Brain microvascular endothelial cell (primary cell): ENCODE results near the gene NGEF.

Source experiments
- DNase-seq: peaks from one replicate; pipeline ENCODE4 v3.0.0-alpha.2; 2020
- H3K27ac ChIP-seq: fragments of 250-450 bp; sonication (Bioruptor Pico); 2 replicates; pipeline ENCODE4 v1.5.1; 2020; ENCODE audit warnings: mild to moderate bottlenecking, moderate library complexity
- H3K27me3 ChIP-seq: fragments of 250-450 bp; sonication (Bioruptor Pico); replicated peaks from 2 replicates; pipeline ENCODE4 v1.5.1; 2020; ENCODE audit warnings: mild to moderate bottlenecking
- H3K36me3 ChIP-seq: fragments of 250-450 bp; sonication (Bioruptor Pico); replicated peaks from 2 replicates; pipeline ENCODE4 v1.5.1; 2020; ENCODE audit warnings: mild to moderate bottlenecking
- H3K4me3 ChIP-seq: 2 replicates; pipeline ENCODE4 v1.5.1; 2011; ENCODE audit warnings: low read depth, mild to moderate bottlenecking, control low read depth, low read length, moderate library complexity
- CTCF ChIP-seq: IDR thresholded peaks from 2 replicates; pipeline ENCODE4 v1.5.1; 2011; ENCODE audit warnings: low read depth, mild to moderate bottlenecking, moderate library complexity, low read length, control low read depth, inconsistent platforms; ENCODE audit errors: missing control alignments
- in situ Hi-C: cut with HindIII; loops from 2 replicates; pipeline ENCODE4 v1.10.0; 2017; ENCODE audit warnings: low sequenced_read_pairs, low pct_ligation_motif_present

NGEF gene

GRCh38 chr2:232951181-232951580 lies 61.9 kb downstream of the NGEF start:
- DNase-seq, result no peak
- Histone ChIP-seq H3K27me3 (no peaks in the 10 kb centered on the region), H3K27ac (no peak overlapping the region), H3K36me3 (no peaks in the 10 kb centered on the region), H3K4me3 (no peak overlapping the region)
- in situ Hi-C loops, result no loop called here
- no peak for TF ChIP-seq CTCF

GRCh38 chr2:232950751-232951150 lies 62.3 kb downstream of the NGEF start:
- H3K27me3 ChIP-seq, result no peaks in the 10 kb centered on the region
- H3K36me3 ChIP-seq, result no peaks in the 10 kb centered on the region
- H3K4me3 ChIP-seq, result no peak overlapping the region
- in situ Hi-C loops, result no loop called here
- DNase-seq, result no peak
- TF ChIP-seq CTCF, result no peak
- no peak overlapping the region for H3K27ac ChIP-seq

GRCh38 chr2:232949016-232949415 lies 64.0 kb downstream of the NGEF start:
- in situ Hi-C loops, result no loop called here
- H3K27me3 ChIP-seq, result no peaks in the 10 kb centered on the region
- TF ChIP-seq CTCF, result no peak
- H3K36me3 ChIP-seq, result no peaks in the 10 kb centered on the region
- H3K4me3 ChIP-seq, result no peak overlapping the region
- no peak for DNase-seq
- no peak overlapping the region for H3K27ac ChIP-seq

GRCh38 chr2:232942831-232943230 lies 70.2 kb downstream of the NGEF start:
- Histone ChIP-seq H3K27ac (no peak overlapping the region), H3K36me3 (no peaks in the 10 kb centered on the region), H3K27me3 (no peaks in the 10 kb centered on the region), H3K4me3 (no peak overlapping the region)
- TF ChIP-seq CTCF, result no peak
- DNase-seq, result no peak
- in situ Hi-C loops, result no loop called here

- TF ChIP-seq CTCF, result no peak
- no peaks in the 10 kb centered on the region for H3K36me3 ChIP-seq
- DNase-seq, result no peak
- H3K27me3 ChIP-seq, result no peaks in the 10 kb centered on the region
- no peak overlapping the region for H3K4me3 ChIP-seq
- in situ Hi-C loops, result no loop called here
- H3K27ac ChIP-seq, result no peak overlapping the region
These were observed 71.0 kb downstream of the NGEF start for GRCh38 chr2:232941912-232942594.

GRCh38 chr2:232941400-232941799 lies 71.7 kb downstream of the NGEF start:
- Histone ChIP-seq H3K27ac (no peak overlapping the region), H3K36me3 (no peaks in the 10 kb centered on the region), H3K4me3 (no peak overlapping the region), H3K27me3 (no peaks in the 10 kb centered on the region)
- DNase-seq, result no peak
- in situ Hi-C loops, result no loop called here
- TF ChIP-seq CTCF, result no peak
